Endothelial cell of umbilical vein (primary cell): ENCODE results near the gene NHP2. TPM values are rescaled to one million over a fixed set of nuclear protein-coding genes. Genes with fewer than 3 reads are reported as not detected.

Experiments used
- BruUV-seq: library from RNA; stranded (reverse); fragments of 400-500 nt; replicated peaks from 2 replicates; lab custom pipeline; 2021; lab: Mats Ljungman, UMichigan
- CTCF ChIA-PET: fragments of 300-600, 350-600 bp; sonication (Branson Sonifier 250); formaldehyde crosslinking; loops from one replicate; lab custom pipeline; 2021; ENCODE audit warnings: antibody characterized with exemption, inconsistent platforms; lab: Charles Lee
- POLR2A ChIA-PET: fragments of 300-600, 350-600 bp; sonication (Branson Sonifier 250); formaldehyde crosslinking; loops from one replicate; lab custom pipeline; 2021; ENCODE audit warnings: antibody characterized with exemption, inconsistent platforms; lab: Charles Lee
- DNase-seq: peaks from one replicate; pipeline ENCODE4 v3.0.0-alpha.2; 2011; ENCODE audit warnings: low read depth, low spot score
- FAIRE-seq: peaks from 2 replicates; lab custom pipeline; 2011; peaks lifted over from hg19 to GRCh38; lab: Jason Lieb, UNC
- H2AFZ ChIP-seq: 2 replicates; pipeline ENCODE4 v1.6.0; 2012; ENCODE audit warnings: low read depth, low read length, control low read depth, inconsistent platforms
- H3K27ac ChIP-seq: 2 replicates; pipeline ENCODE4 v1.5.1; 2011; ENCODE audit warnings: low read depth, mild to moderate bottlenecking, control low read depth, low read length, moderate library complexity; ENCODE audit not compliant: insufficient read depth
- H3K27me3 ChIP-seq, 2 experiments: 2 replicates each; pipeline versions ENCODE4 v1.6.0 to v1.6.1; 2011; ENCODE audit warnings: low read length in 2 of 2, mixed read lengths in 1 of 2; ENCODE audit not compliant: control insufficient read depth in 2 of 2, insufficient read depth in 2 of 2
- H3K36me3 ChIP-seq, 2 experiments: 2 replicates in 1 of 2; 3 replicates in 1 of 2; pipeline ENCODE4 v1.5.1; 2011; ENCODE audit warnings: low read length in 2 of 2, mild to moderate bottlenecking in 1 of 2, moderate library complexity in 1 of 2; ENCODE audit not compliant: control insufficient read depth in 2 of 2, insufficient read depth in 2 of 2; ENCODE audit errors: extremely low read depth in 1 of 2
- H3K4me1 ChIP-seq: 3 replicates; pipeline ENCODE4 v1.5.1; 2011; ENCODE audit warnings: mild to moderate bottlenecking, low read length; ENCODE audit not compliant: control insufficient read depth, insufficient read depth; ENCODE audit errors: extremely low read depth
- H3K4me2 ChIP-seq: 2 replicates; pipeline ENCODE4 v1.6.1; 2011; ENCODE audit warnings: low read length, control low read depth, mixed read lengths; ENCODE audit not compliant: insufficient read depth
- H3K4me3 ChIP-seq, 3 experiments: fragments of 200-600 bp in 1 of 3; sonication (generic), shearing (Covaris generic) in 1 of 3; replicated peaks in 1 of 3; 2 replicates each; pipeline ENCODE4 v1.5.1; 2011 to 2016; ENCODE audit warnings: control low read depth in 3 of 3, low read length in 3 of 3, mild to moderate bottlenecking in 2 of 3, inconsistent platforms in 1 of 3, low read depth in 1 of 3, moderate library complexity in 1 of 3; ENCODE audit not compliant: insufficient read depth in 1 of 3
- H3K79me2 ChIP-seq: 2 replicates; pipeline ENCODE4 v1.6.0; 2012; ENCODE audit warnings: low read length, inconsistent platforms; ENCODE audit not compliant: control insufficient read depth, insufficient read depth
- H3K9ac ChIP-seq: replicated peaks from 2 replicates; pipeline ENCODE3; 2011; ENCODE audit warnings: low read length, control low read depth; ENCODE audit not compliant: insufficient read depth; ENCODE audit errors: extremely low read depth
- H3K9me1 ChIP-seq: replicated peaks from 3 replicates; pipeline ENCODE4 v1.6.0; 2011; ENCODE audit warnings: mild to moderate bottlenecking, low read length; ENCODE audit not compliant: control insufficient read depth, insufficient read depth; ENCODE audit errors: extremely low read depth
- H3K9me3 ChIP-seq: replicated peaks from 2 replicates; pipeline ENCODE4 v1.5.1; 2012; ENCODE audit warnings: low read length, inconsistent platforms; ENCODE audit not compliant: control insufficient read depth, insufficient read depth
- H4K20me1 ChIP-seq: replicated peaks from 2 replicates; pipeline ENCODE3; 2011; ENCODE audit warnings: mild to moderate bottlenecking, low read length; ENCODE audit not compliant: control insufficient read depth, insufficient read depth; ENCODE audit errors: extremely low read depth
- CTCF ChIP-seq, 2 donors: IDR thresholded peaks; 1 replicate in 1 of 2; 2 replicates in 1 of 2; pipeline ENCODE4 v1.5.1; 2011; ENCODE audit warnings: low read length in 2 of 2, mild to moderate bottlenecking in 2 of 2, moderate library complexity in 2 of 2, control low read depth in 1 of 2, inconsistent platforms in 1 of 2, low read depth in 1 of 2; ENCODE audit not compliant: insufficient read depth in 1 of 2; ENCODE audit errors: extremely low read depth in 1 of 2
- EZH2 ChIP-seq: IDR thresholded peaks from 2 replicates; pipeline ENCODE4 v1.6.1; 2012; ENCODE audit warnings: borderline replicate concordance, low read depth, mild to moderate bottlenecking, moderate library complexity, low read length, inconsistent platforms; ENCODE audit not compliant: severe bottlenecking
- FOS ChIP-seq: IDR thresholded peaks from 2 replicates; pipeline ENCODE4 v1.6.1; 2011; ENCODE audit warnings: mild to moderate bottlenecking, low read length, moderate library complexity, borderline replicate concordance; ENCODE audit not compliant: insufficient read depth
- GATA2 ChIP-seq: IDR thresholded peaks from 2 replicates; pipeline ENCODE4 v1.7.0; 2011; ENCODE audit warnings: low read depth, mild to moderate bottlenecking, moderate library complexity, mixed read lengths, low read length; ENCODE audit not compliant: insufficient read length, insufficient read depth
- JUN ChIP-seq: IDR thresholded peaks from 2 replicates; pipeline ENCODE4 v1.6.1; 2011; ENCODE audit warnings: borderline replicate concordance, low read depth; ENCODE audit not compliant: insufficient read length, insufficient read depth
- MAX ChIP-seq: IDR thresholded peaks from 2 replicates; pipeline ENCODE4 v1.6.1; 2011; ENCODE audit not compliant: insufficient read depth, insufficient read length
- MYC ChIP-seq: IDR thresholded peaks from one replicate; pipeline ENCODE4 v1.6.1; 2011; ENCODE audit warnings: mild to moderate bottlenecking, low read depth, low read length
- POLR2A ChIP-seq: IDR thresholded peaks from 2 replicates; pipeline ENCODE4 v1.6.1; 2012; ENCODE audit warnings: low read depth, mild to moderate bottlenecking, control low read depth, low read length
- POLR2AphosphoS5 ChIP-seq: IDR thresholded peaks from 2 replicates; pipeline ENCODE4 v1.6.1; 2012; ENCODE audit warnings: low read depth, mild to moderate bottlenecking, control low read depth, low read length, moderate library complexity; ENCODE audit not compliant: insufficient read depth
- dilution Hi-C: fragments of 300-500 bp; cut with MboI; formaldehyde crosslinking; loops from one replicate; pipeline ENCODE4 v1.15.0; 2019; ENCODE audit warnings: low sequenced_read_pairs; ENCODE audit not compliant: extremely low pct_ligation_motif_present
- intact Hi-C: fragments of 100-400 bp; cut with micrococcal nuclease; formaldehyde crosslinking; loops from one replicate; pipeline ENCODE4 v1.10.0; 2022
- polyA plus RNA-seq, 4 experiments: library from polyadenylated mRNA; depleted of rRNA in 3 of 4; stranded (reverse) in 3 of 4; unstranded in 1 of 4; fragments of >200 nt; gene quantifications; 2 replicates each; pipeline versions ENCODE4 v1.2.1 to v1.2.3, GENCODE V29; 2011 to 2012; ENCODE audit warnings: missing spikeins in 1 of 4
- total RNA-seq: library from RNA; stranded (reverse); gene quantifications from 2 replicates; pipeline ENCODE4 v1.2.3, GENCODE V29; 2021

NHP2 gene
- total and polyA plus RNA-seq, 2 donors (not counting 3 experiments of a cell fraction or from before 2014, with no cell fraction given), result 205 to 220 TPM

GRCh38 chr5:178194026-178194425 lies 40.3 kb upstream of the NHP2 start:
- no peak overlapping the region for H3K4me3 ChIP-seq
- no peaks in the 10 kb centered on the region for H4K20me1 ChIP-seq
- dilution Hi-C loops (no loop called here), intact Hi-C loops (no loop called here)
- DNase-seq, result no peak
- ChIA-PET CTCF (no interaction called here), POLR2A (no interaction called here)
- peaks cover 3 to 12% of the 10 kb centered on the region in 2 experiments for H3K27me3 ChIP-seq
- TF ChIP-seq FOS (no peak), GATA2 (no peak), JUN (no peak), EZH2 (no peak), POLR2AphosphoS5 (no peak), MYC (no peak), POLR2A (no peak)
- no peak overlapping the region for H3K4me2 ChIP-seq
- no peak overlapping the region for H2AFZ ChIP-seq
- no peak overlapping the region for H3K9ac ChIP-seq
- no peaks in the 10 kb centered on the region for H3K4me1 ChIP-seq
- H3K9me1 ChIP-seq, result no peaks in the 10 kb centered on the region
- no TSS peak for BruUV-seq
- no peaks in the 10 kb centered on the region for H3K79me2 ChIP-seq
- H3K27ac ChIP-seq, result no peak overlapping the region
- no peaks in the 10 kb centered on the region for H3K9me3 ChIP-seq
- no peak for FAIRE-seq
- no peaks in the 10 kb centered on the region for H3K36me3 ChIP-seq

GRCh38 chr5:178193251-178193809 lies 39.6 kb upstream of the NHP2 start:
- no TSS peak for BruUV-seq
- ChIA-PET CTCF (interaction anchor here (0.9 kb wide), 1 partner anchor 8 kb away, joined by 3 read pairs; no protein-coding TSS in a partner anchor), POLR2A (no interaction called here)
- Histone ChIP-seq H3K79me2 (no peaks in the 10 kb centered on the region), H2AFZ (no peak overlapping the region), H3K4me1 (no peaks in the 10 kb centered on the region), H3K9ac (no peak overlapping the region), H4K20me1 (no peaks in the 10 kb centered on the region), H3K27me3 (peaks cover 3 to 12% of the 10 kb centered on the region in 2 experiments), H3K4me2 (no peak overlapping the region), H3K27ac (no peak overlapping the region), H3K9me1 (no peaks in the 10 kb centered on the region), H3K36me3 (no peaks in the 10 kb centered on the region), H3K9me3 (no peaks in the 10 kb centered on the region), H3K4me3 (no peak overlapping the region)
- DNase-seq (no peak), FAIRE-seq (no peak)
- TF ChIP-seq EZH2, result no peak
- no peak for TF ChIP-seq CTCF (IDR thresholded peaks at IDR 0.05; ENCODE audit: extremely low read depth in 1 of 2, insufficient read depth in 1 of 2, low read depth in 1 of 2, low read length in 2 of 2)
- TF ChIP-seq POLR2A, result no peak
- TF ChIP-seq POLR2AphosphoS5, result no peak
- TF ChIP-seq GATA2, result no peak
- no peak for TF ChIP-seq FOS
- no peak for TF ChIP-seq MAX
- TF ChIP-seq JUN, result no peak
- dilution Hi-C loops (no loop called here), intact Hi-C loops (no loop called here)
